OCI-M2 (cell line): Measurements from ENCODE around the gene SLC22A1.
"Not testable (repeated sequence)": the region's sequence is repeated elsewhere in the genome, so short reads cannot be mapped to it uniquely, and the experiment has no call there.

Experiments used
- DNase-seq: peaks from one replicate; lab custom pipeline; 2025; ENCODE audit not compliant: unreplicated experiment; lab: John Stamatoyannopoulos, UW

SLC22A1 gene

GRCh38 chr6:160121558-160121957 is at the start of gene SLC22A1:
Gene SLC22A1, plus strand, starts transcription at chr6:160121815. Its CDS starts 121 bp downstream, at chr6:160121936.
- no peak for DNase-seq

GRCh38 chr6:160073272-160073671 is 48.3 kb upstream of the SLC22A1 start:
- no peak for DNase-seq

- DNase-seq, result no peak
These were observed 45.6 kb upstream of the SLC22A1 start for GRCh38 chr6:160076009-160076408.

GRCh38 chr6:160077024-160077423 is 44.6 kb upstream of the SLC22A1 start:
- no peak for DNase-seq

GRCh38 chr6:160077526-160077925 is 44.1 kb upstream of the SLC22A1 start:
- DNase-seq, result no peak

- DNase-seq, result no peak
These were observed 42.5 kb upstream of the SLC22A1 start for GRCh38 chr6:160078883-160079685.

GRCh38 chr6:160079686-160080043 is 42.0 kb upstream of the SLC22A1 start:
- DNase-seq, result no peak

- DNase-seq, result no peak
These were observed 41.5 kb upstream of the SLC22A1 start for GRCh38 chr6:160080097-160080496.

- DNase-seq, result no peak
These were observed 40.2 kb upstream of the SLC22A1 start for GRCh38 chr6:160081398-160081797.

- DNase-seq, result no peak
These were observed 39.0 kb upstream of the SLC22A1 start for GRCh38 chr6:160082627-160083026.

GRCh38 chr6:160084198-160084776 is 37.3 kb upstream of the SLC22A1 start:
- DNase-seq, result no peak

GRCh38 chr6:160085226-160085625 is 36.4 kb upstream of the SLC22A1 start:
- no peak for DNase-seq

- no peak for DNase-seq
These were observed 35.7 kb upstream of the SLC22A1 start for GRCh38 chr6:160085713-160086505.

GRCh38 chr6:160086754-160087153 is 34.9 kb upstream of the SLC22A1 start:
- no peak for DNase-seq

GRCh38 chr6:160088069-160088783 is 33.4 kb upstream of the SLC22A1 start:
- DNase-seq, result no peak

- DNase-seq, result no peak
These were observed 32.7 kb upstream of the SLC22A1 start for GRCh38 chr6:160088784-160089533.

GRCh38 chr6:160089534-160089897 is 32.1 kb upstream of the SLC22A1 start:
- DNase-seq, result no peak

GRCh38 chr6:160090442-160091239 is 31.0 kb upstream of the SLC22A1 start:
- not testable (repeated sequence) for DNase-seq

- DNase-seq, result not testable (repeated sequence)
These were observed 29.4 kb upstream of the SLC22A1 start for GRCh38 chr6:160092176-160092575.

- DNase-seq, result no peak
These were observed 29.0 kb upstream of the SLC22A1 start for GRCh38 chr6:160092602-160093001.
